A673 (cell line): ENCODE data around the gene GRM1. TPM values are rescaled to one million over a fixed set of nuclear protein-coding genes. Genes with fewer than 3 reads are reported as not detected.

Experiments
- BruUV-seq: library from RNA; stranded (reverse); fragments of 400-500 nt; replicated peaks from 2 replicates; lab custom pipeline; 2021; lab: Mats Ljungman, UMichigan
- CTCF ChIA-PET: fragments of 300-600 bp; sonication (Branson Sonifier 250); formaldehyde crosslinking; loops from one replicate; lab custom pipeline; 2022; ENCODE audit warnings: antibody characterized with exemption; lab: Charles Lee
- POLR2A ChIA-PET: fragments of 300-600 bp; sonication (Branson Sonifier 250); formaldehyde crosslinking; loops from one replicate; lab custom pipeline; 2022; ENCODE audit warnings: antibody characterized with exemption; ENCODE audit not compliant: low non-redundant PET; lab: Charles Lee
- DNase-seq: peaks from one replicate; pipeline ENCODE4 v3.0.0-alpha.2; 2015; ENCODE audit warnings: low spot score
- H3K27ac ChIP-seq: fragments of 200-600 bp; sonication (generic); 2 replicates; pipeline ENCODE4 v1.5.1; 2016; ENCODE audit warnings: mixed run types, low read depth, mild to moderate bottlenecking, mixed read lengths, antibody characterized with exemption, low read length; ENCODE audit not compliant: poor library complexity, severe bottlenecking
- H3K27me3 ChIP-seq: fragments of 200-600 bp; sonication (generic); replicated peaks from 2 replicates; pipeline ENCODE4 v1.6.1; 2017; ENCODE audit warnings: mixed run types, low read depth, mild to moderate bottlenecking, mixed read lengths, antibody characterized with exemption, low read length; ENCODE audit not compliant: insufficient read depth, poor library complexity
- H3K36me3 ChIP-seq: fragments of 200-600 bp; sonication (generic); 2 replicates; pipeline ENCODE4 v1.6.1; 2016; ENCODE audit warnings: mixed run types, mild to moderate bottlenecking, mixed read lengths, antibody characterized with exemption, low read length; ENCODE audit not compliant: insufficient read depth, poor library complexity, severe bottlenecking
- H3K4me1 ChIP-seq: fragments of 200-600 bp; sonication (generic); 2 replicates; pipeline ENCODE4 v1.6.1; 2017; ENCODE audit warnings: mixed run types, mild to moderate bottlenecking, mixed read lengths, antibody characterized with exemption, low read length; ENCODE audit not compliant: insufficient read depth, poor library complexity, severe bottlenecking
- H3K4me3 ChIP-seq: fragments of 200-600 bp; sonication (generic); 2 replicates; pipeline ENCODE4 v1.5.1; 2016; ENCODE audit warnings: low read depth, mixed run types, mild to moderate bottlenecking, mixed read lengths, low read length; ENCODE audit not compliant: poor library complexity, severe bottlenecking
- H3K9me3 ChIP-seq: fragments of 200-600 bp; sonication (generic); 2 replicates; pipeline ENCODE4 v1.6.1; 2016; ENCODE audit warnings: mixed run types, low read depth, mild to moderate bottlenecking, mixed read lengths, antibody characterized with exemption, low read length; ENCODE audit not compliant: poor library complexity, severe bottlenecking
- EZH2 ChIP-seq: fragments of 200-600 bp; sonication (generic); IDR thresholded peaks from 2 replicates; pipeline ENCODE4 v1.6.1; 2017; ENCODE audit warnings: borderline replicate concordance, low read depth, mild to moderate bottlenecking, mixed read lengths, antibody characterized with exemption, low read length; ENCODE audit not compliant: poor library complexity, severe bottlenecking
- intact Hi-C: fragments of 100-400 bp; cut with micrococcal nuclease; formaldehyde crosslinking; loops from one replicate; pipeline ENCODE4 v1.10.0; 2022; ENCODE audit not compliant: unreplicated experiment
- total RNA-seq: library from RNA; stranded (reverse); gene quantifications from 2 replicates; pipeline ENCODE4 v1.2.3, GENCODE V29; 2021
- TF ChIP-seq, protein P1 (sequence below): fragments of 300-800, 200-600 bp; sonication (generic); conservative IDR thresholded peaks from 2 replicates; pipeline ENCODE4 v1.5.1; 2017; ENCODE audit warnings: low read depth, mild to moderate bottlenecking, antibody characterized with exemption, low read length, moderate library complexity, mixed read lengths

The GRM1 gene
- total RNA-seq, 1 experiment from 2014 or later: 0.11 TPM

DNA sequence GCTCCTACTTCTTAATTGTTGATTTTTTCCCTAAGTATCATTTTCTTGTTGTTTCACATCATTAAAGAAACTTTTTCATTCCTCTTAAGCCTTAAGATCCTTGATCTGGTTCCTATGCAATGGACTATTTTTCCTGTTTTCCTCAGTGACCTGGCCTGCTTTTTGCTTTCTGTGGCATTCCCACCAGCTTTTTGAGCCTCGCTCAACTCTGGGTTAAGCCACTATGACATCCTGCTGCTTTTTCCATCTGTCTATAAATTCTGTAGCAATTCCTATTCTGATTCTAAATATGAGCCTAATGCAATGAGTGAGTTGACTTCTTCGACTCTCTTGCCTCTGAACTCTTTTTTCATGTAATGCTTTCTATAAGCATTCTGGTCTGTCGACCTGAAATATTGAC, 160.3 kb downstream of the GRM1 start:
- no peaks in the 10 kb centered on the region for H3K27me3 ChIP-seq
- no peaks in the 10 kb centered on the region for H3K36me3 ChIP-seq
- H3K4me3 ChIP-seq: no peak overlapping the region
- intact Hi-C loops: no loop called here
- POLR2A ChIA-PET: no interaction called here
- CTCF ChIA-PET: no interaction called here
- no peaks in the 10 kb centered on the region for H3K4me1 ChIP-seq
- no peak overlapping the region for H3K27ac ChIP-seq
- no peaks in the 10 kb centered on the region for H3K9me3 ChIP-seq
- BruUV-seq: no TSS peak
- TF ChIP-seq, protein P1, sequence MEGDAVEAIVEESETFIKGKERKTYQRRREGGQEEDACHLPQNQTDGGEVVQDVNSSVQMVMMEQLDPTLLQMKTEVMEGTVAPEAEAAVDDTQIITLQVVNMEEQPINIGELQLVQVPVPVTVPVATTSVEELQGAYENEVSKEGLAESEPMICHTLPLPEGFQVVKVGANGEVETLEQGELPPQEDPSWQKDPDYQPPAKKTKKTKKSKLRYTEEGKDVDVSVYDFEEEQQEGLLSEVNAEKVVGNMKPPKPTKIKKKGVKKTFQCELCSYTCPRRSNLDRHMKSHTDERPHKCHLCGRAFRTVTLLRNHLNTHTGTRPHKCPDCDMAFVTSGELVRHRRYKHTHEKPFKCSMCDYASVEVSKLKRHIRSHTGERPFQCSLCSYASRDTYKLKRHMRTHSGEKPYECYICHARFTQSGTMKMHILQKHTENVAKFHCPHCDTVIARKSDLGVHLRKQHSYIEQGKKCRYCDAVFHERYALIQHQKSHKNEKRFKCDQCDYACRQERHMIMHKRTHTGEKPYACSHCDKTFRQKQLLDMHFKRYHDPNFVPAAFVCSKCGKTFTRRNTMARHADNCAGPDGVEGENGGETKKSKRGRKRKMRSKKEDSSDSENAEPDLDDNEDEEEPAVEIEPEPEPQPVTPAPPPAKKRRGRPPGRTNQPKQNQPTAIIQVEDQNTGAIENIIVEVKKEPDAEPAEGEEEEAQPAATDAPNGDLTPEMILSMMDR: no peak
- TF ChIP-seq EZH2: no peak
- no peak for DNase-seq

- H3K27ac ChIP-seq: no peak overlapping the region
- POLR2A ChIA-PET: no interaction called here
- BruUV-seq: no TSS peak
- no peak for DNase-seq
- no peaks in the 10 kb centered on the region for H3K27me3 ChIP-seq
- TF ChIP-seq, protein P1: no peak
- no peak for TF ChIP-seq EZH2
- intact Hi-C loops: no loop called here
- CTCF ChIA-PET: no interaction called here
- no peaks in the 10 kb centered on the region for H3K9me3 ChIP-seq
- no peaks in the 10 kb centered on the region for H3K4me1 ChIP-seq
- H3K4me3 ChIP-seq: no peak overlapping the region
- H3K36me3 ChIP-seq: no peaks in the 10 kb centered on the region
Measured at GRCh38 chr6:146190581-146190980, 161.7 kb downstream of the GRM1 start.

DNA sequence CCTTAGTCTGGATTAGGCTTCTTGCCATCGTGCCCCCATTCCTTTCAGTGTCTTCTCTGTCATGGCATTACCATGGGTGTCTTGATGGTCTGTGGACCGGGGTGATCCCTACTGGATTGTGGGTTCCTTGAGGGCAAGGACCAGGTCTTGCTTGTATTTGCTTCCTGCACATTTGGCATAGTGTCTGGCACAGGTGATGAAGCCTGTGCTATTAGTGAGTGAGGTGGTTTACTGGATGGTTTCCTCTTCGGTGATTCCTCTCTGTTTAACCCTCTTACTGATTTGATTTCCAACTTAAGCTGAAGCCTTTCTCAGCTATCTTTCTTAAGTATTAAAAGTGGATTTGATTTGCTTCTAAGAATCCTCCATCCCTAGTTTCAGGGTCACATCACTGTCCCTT, 162.3 kb downstream of the GRM1 start:
- Histone ChIP-seq H3K4me1 (no peaks in the 10 kb centered on the region), H3K27ac (no peak overlapping the region), H3K4me3 (no peak overlapping the region), H3K36me3 (no peaks in the 10 kb centered on the region), H3K27me3 (no peaks in the 10 kb centered on the region), H3K9me3 (no peaks in the 10 kb centered on the region)
- intact Hi-C loops: no loop called here
- no TSS peak for BruUV-seq
- TF ChIP-seq EZH2: no peak
- TF ChIP-seq, protein P1: no peak
- ChIA-PET POLR2A (no interaction called here), CTCF (no interaction called here)
- no peak for DNase-seq
